Heart right ventricle (tissue), 16 donors: ENCODE measurements around the gene CPNE4. TPM values are rescaled to one million over a fixed set of nuclear protein-coding genes. Genes with fewer than 3 reads are reported as not detected.

Experiments
- ATAC-seq, 8 donors: fragments of 200-7000 bp; cut with Tn5 transposase; one replicate each; pipeline ENCODE4 v1.9.1; 2020; ENCODE audit warnings: mild to moderate bottlenecking in 8 of 8, moderate library complexity in 8 of 8, moderate number of reproducible peaks in 1 of 8
- DNase-seq, 2 donors: peaks; one replicate each; pipeline ENCODE4 v3.0.0-alpha.2; 2020
- H3K27ac ChIP-seq, 10 donors: fragments of 200-600 bp; sonication (generic) in 2 of 10; one replicate each; pipeline versions ENCODE4 v1.5.0 to v1.8.0; 2020 to 2022; ENCODE audit warnings: mild to moderate bottlenecking in 3 of 10
- H3K27me3 ChIP-seq, 7 donors: fragments of 200-600 bp; one replicate each; pipeline ENCODE4 v1.8.0; 2021 to 2022; ENCODE audit warnings: mild to moderate bottlenecking in 2 of 7
- H3K36me3 ChIP-seq, 9 donors: fragments of 200-600 bp; sonication (generic) in 1 of 9; one replicate each; pipeline versions ENCODE4 v1.5.0 to v1.8.0; 2020 to 2022; ENCODE audit warnings: mild to moderate bottlenecking in 2 of 9
- H3K4me1 ChIP-seq, 9 donors: fragments of 200-600 bp; sonication (generic) in 1 of 9; one replicate each; pipeline versions ENCODE4 v1.5.0 to v1.8.0; 2020 to 2022; ENCODE audit warnings: mild to moderate bottlenecking in 4 of 9
- H3K4me3 ChIP-seq, 10 donors: fragments of 200-600 bp; sonication (generic) in 2 of 10; one replicate each; pipeline versions ENCODE4 v1.5.0 to v1.8.0; 2020 to 2022; ENCODE audit warnings: mild to moderate bottlenecking in 7 of 10, moderate library complexity in 2 of 10
- H3K9me3 ChIP-seq, 11 donors: fragments of 200-600 bp in 10 of 11; sonication (generic) in 2 of 11; one replicate each; pipeline versions ENCODE4 v1.5.0 to v1.8.0; 2013 to 2022; ENCODE audit warnings: mild to moderate bottlenecking in 2 of 11, control low read depth in 1 of 11, moderate library complexity in 1 of 11
- CTCF ChIP-seq, 9 donors: fragments of 200-600 bp; sonication (generic) in 2 of 9; IDR thresholded peaks; one replicate each; pipeline versions ENCODE4 v1.5.0 to v1.8.0; 2021 to 2022; ENCODE audit warnings: antibody characterized with exemption in 9 of 9, mild to moderate bottlenecking in 5 of 9, moderate library complexity in 1 of 9
- WGBS, 2 donors: extraction: QIAGEN DNeasy Blood & Tissue Kit; methylation state at CpG; one replicate each; pipeline ENCODE4 v1.1.7; 2013; ENCODE audit warnings: inconsistent platforms in 1 of 2; 5-methylcytosine and 5-hydroxymethylcytosine counted together
- intact Hi-C, 10 donors: fragments of 100-400 bp; cut with DNase I; formaldehyde crosslinking; loops; one replicate each; pipeline versions ENCODE4 v1.11.1 to v1.14.2; 2022
- polyA plus RNA-seq, 2 donors: library from polyadenylated mRNA; stranded (reverse); fragments of 200-250 nt; gene quantifications; one replicate each; pipeline ENCODE4 v1.2.3, GENCODE V29; 2013
- total RNA-seq, 10 donors: library from RNA; stranded (reverse); fragmentation: NEBNext Ultra II Directional in 3 of 10; extraction: Animal tissue kit (Norgen Biotek cat#: 25700) in 3 of 10; gene quantifications; one replicate each; pipeline versions ENCODE4 v1.2.1 to v1.2.4, GENCODE V29; 2021 to 2023
- donor health status: Arrhythmogenic right ventricular cardiomyopathy.
- donor health status: ischemic (EF 13 %, LVEDD 7.1; RV severe dilation, severe dysfunction).
- donor health status: healthy with polysubstance abuse.
- donor health status: DM: no; HTN: yes; CAD: no.
- donor health status: DM: no; HTN: no; CAD: no.
- donor health status: ischemic (EF 25% LVEDD 6.9; RV normal size, moderate dysfunction).
- donor health status: ischemic (EF 25% LVEDD 5.7; RV mildly dilated, moderate dysfunction).
- donor health status: healthy.
- donor health status: DM: yes; HTN: yes; CAD: no.
- donor health status: Ischemic cardiomyopathy.
- donor health status: ischemic (EF 35%, LVEDD 5.7; RV mildly dilated, moderate dysfunction).
- donor health status: nonischemic (EF 11% LVEDD 7.7; RV severe dilation, severe dysfunction).
- donor health status: DM: yes; HTN: yes; CAD: no.
- donor health status: PGD.
- donor health status: ischemic (EF 29% LVEDD 5.4; RV normal size, mild dysfunction).
- donor health status: nonischemic (EF 23%, LVEDD 6.1; RV moderate dilation, normal function).

The CPNE4 gene
- total and polyA plus RNA-seq, 12 donors, result 1.5 to 116 (median 24.8) TPM

- DNase-seq (no peak), ATAC-seq (no peak)
- Histone ChIP-seq H3K36me3 (no peaks in the 10 kb centered on the region), H3K9me3 (no peaks in the 10 kb centered on the region), H3K4me3 (no peak overlapping the region), H3K27ac (no peak overlapping the region), H3K4me1 (no peaks in the 10 kb centered on the region), H3K27me3 (no peaks in the 10 kb centered on the region)
- intact Hi-C loops, result no loop called here
- TF ChIP-seq CTCF (IDR thresholded peaks at IDR 0.05), result no peak
These were observed 342.5 kb downstream of the CPNE4 start for GRCh38 chr3:131692356-131692755.

- H3K9me3 ChIP-seq, result no peaks in the 10 kb centered on the region
- no peak overlapping the region for H3K4me3 ChIP-seq
- intact Hi-C loops, result no loop called here
- DNase-seq, result no peak
- 86 to 89% methylated on average over 6 of the region's 6 CpGs for whole genome bisulfite sequencing, 2 donors
- no peaks in the 10 kb centered on the region for H3K36me3 ChIP-seq
- no peak for ATAC-seq
- H3K27ac ChIP-seq, result no peak overlapping the region
- H3K4me1 ChIP-seq, result no peaks in the 10 kb centered on the region
- no peaks in the 10 kb centered on the region for H3K27me3 ChIP-seq
- TF ChIP-seq CTCF (IDR thresholded peaks at IDR 0.05), result no peak
These were observed 344.0 kb downstream of the CPNE4 start for GRCh38 chr3:131690800-131691199.

- no peak for TF ChIP-seq CTCF (IDR thresholded peaks at IDR 0.05)
- DNase-seq, result no peak
- Histone ChIP-seq H3K27me3 (no peaks in the 10 kb centered on the region), H3K4me1 (no peaks in the 10 kb centered on the region), H3K4me3 (no peak overlapping the region), H3K9me3 (no peaks in the 10 kb centered on the region), H3K27ac (no peak overlapping the region), H3K36me3 (no peaks in the 10 kb centered on the region)
- intact Hi-C loops, result no loop called here
- WGBS, 2 donors, result 70 to 81% methylated on average over 3 of the region's 3 CpGs
- no peak for ATAC-seq
These were observed 346.4 kb downstream of the CPNE4 start for GRCh38 chr3:131688370-131688769.

GRCh38 chr3:131669600-131669999 lies 365.2 kb downstream of the CPNE4 start:
- no peak overlapping the region for H3K27ac ChIP-seq
- no peak overlapping the region for H3K4me3 ChIP-seq
- H3K9me3 ChIP-seq, result no peaks in the 10 kb centered on the region
- 71 to 78% methylated on average over 4 of the region's 4 CpGs for WGBS, 2 donors
- no peak for DNase-seq
- no peak for ATAC-seq
- no peaks in the 10 kb centered on the region for H3K27me3 ChIP-seq
- H3K36me3 ChIP-seq, result no peaks in the 10 kb centered on the region
- intact Hi-C loops, result no loop called here
- TF ChIP-seq CTCF (IDR thresholded peaks at IDR 0.05), result no peak
- H3K4me1 ChIP-seq, result no peaks in the 10 kb centered on the region

GRCh38 chr3:131658771-131659170 lies 376.0 kb downstream of the CPNE4 start:
- no peak overlapping the region for H3K27ac ChIP-seq
- H3K27me3 ChIP-seq, result no peaks in the 10 kb centered on the region
- no peak for ATAC-seq
- no peaks in the 10 kb centered on the region for H3K36me3 ChIP-seq
- no peaks in the 10 kb centered on the region for H3K4me1 ChIP-seq
- no peak for TF ChIP-seq CTCF (IDR thresholded peaks at IDR 0.05)
- no peaks in the 10 kb centered on the region for H3K9me3 ChIP-seq
- DNase-seq, result no peak
- WGBS, 2 donors, result 90 to 94% methylated on average over 1 of the region's 1 CpG
- no peak overlapping the region for H3K4me3 ChIP-seq
- intact Hi-C loops, result no loop called here
